Measurements from ENCODE around the gene XG.

GRCh38 chrX:2756548-2756947, 4.7 kb downstream of the XG start:
- TF ChIP-seq, protein P1, sequence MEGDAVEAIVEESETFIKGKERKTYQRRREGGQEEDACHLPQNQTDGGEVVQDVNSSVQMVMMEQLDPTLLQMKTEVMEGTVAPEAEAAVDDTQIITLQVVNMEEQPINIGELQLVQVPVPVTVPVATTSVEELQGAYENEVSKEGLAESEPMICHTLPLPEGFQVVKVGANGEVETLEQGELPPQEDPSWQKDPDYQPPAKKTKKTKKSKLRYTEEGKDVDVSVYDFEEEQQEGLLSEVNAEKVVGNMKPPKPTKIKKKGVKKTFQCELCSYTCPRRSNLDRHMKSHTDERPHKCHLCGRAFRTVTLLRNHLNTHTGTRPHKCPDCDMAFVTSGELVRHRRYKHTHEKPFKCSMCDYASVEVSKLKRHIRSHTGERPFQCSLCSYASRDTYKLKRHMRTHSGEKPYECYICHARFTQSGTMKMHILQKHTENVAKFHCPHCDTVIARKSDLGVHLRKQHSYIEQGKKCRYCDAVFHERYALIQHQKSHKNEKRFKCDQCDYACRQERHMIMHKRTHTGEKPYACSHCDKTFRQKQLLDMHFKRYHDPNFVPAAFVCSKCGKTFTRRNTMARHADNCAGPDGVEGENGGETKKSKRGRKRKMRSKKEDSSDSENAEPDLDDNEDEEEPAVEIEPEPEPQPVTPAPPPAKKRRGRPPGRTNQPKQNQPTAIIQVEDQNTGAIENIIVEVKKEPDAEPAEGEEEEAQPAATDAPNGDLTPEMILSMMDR (IDR thresholded peaks at IDR 0.05; ENCODE audit: borderline replicate concordance, extremely low read depth, low read length, poor library complexity, severe bottlenecking) = no peak
- TF ChIP-seq EZH2 (IDR thresholded peaks at IDR 0.05; ENCODE audit: borderline replicate concordance, low read depth, low read length, severe bottlenecking) = no peak
